ENCODE data around the gene ASTN2. TPM values are rescaled to one million over a fixed set of nuclear protein-coding genes. Genes with fewer than 3 reads are reported as not detected.

The ASTN2 gene
- total RNA-seq, 4 donors from 2014 or later, result 3.0 to 7.0 (median 5.2) TPM

- no peak for DNase-seq
- no peaks in the 10 kb centered on the region for H3K27me3 ChIP-seq
- TF ChIP-seq POLR2AphosphoS5 (IDR thresholded peaks at IDR 0.05), result no peak
- TF ChIP-seq POLR2A (IDR thresholded peaks at IDR 0.05), result no peak
- TF ChIP-seq EP300 (IDR thresholded peaks at IDR 0.05; ENCODE audit: low read depth), result no peak
- no peak for TF ChIP-seq CTCF (IDR thresholded peaks at IDR 0.05)
- WGBS, 2 donors (ENCODE audit: low coverage in 1 of 2), result 0 to 49% methylated on average over 1 to 5 of the region's 5 CpGs
- peaks cover 0 to 15% (median 14%) of the 10 kb centered on the region in 4 donors for H3K4me1 ChIP-seq
- in situ Hi-C loops (cut with MboI; ENCODE audit: low pct_ligation_motif_present in 1 of 4, low pct_unique_long_range_greater_than_20kb in 1 of 4, low sequenced_read_pairs in 3 of 4) (loop anchor here in 2 of 4 donors (25.0 kb wide), 2 partner anchors 405 to 980 kb away; partner anchors contain the start of gene PAPPA (in 1 of the 2)), intact Hi-C loops (cut with DNase I; ENCODE audit: low total_unique reads) (loop anchor here (10.0 kb wide), 1 partner anchor 72 kb away; no protein-coding TSS in a partner anchor)
- no peaks in the 10 kb centered on the region for H3K9me3 ChIP-seq
- H3K4me3 ChIP-seq, result no peak overlapping the region
- H3K27ac ChIP-seq, result peak overlapping the region in 2 of 4 donors; percentile 33 to 48
- no peaks in the 10 kb centered on the region for H3K36me3 ChIP-seq
Measured at GRCh38 chr9:116566677-116567488, 848.0 kb downstream of the ASTN2 start.

GRCh38 chr9:116565986-116566385, 848.9 kb downstream of the ASTN2 start:
- H3K27ac ChIP-seq, result no peak overlapping the region
- DNase-seq, result no peak
- no peak for TF ChIP-seq POLR2A (IDR thresholded peaks at IDR 0.05)
- TF ChIP-seq EP300 (IDR thresholded peaks at IDR 0.05; ENCODE audit: low read depth), result no peak
- no peak for TF ChIP-seq CTCF (IDR thresholded peaks at IDR 0.05)
- TF ChIP-seq POLR2AphosphoS5 (IDR thresholded peaks at IDR 0.05), result no peak
- H3K4me1 ChIP-seq, result peaks cover 0 to 13% (median 12%) of the 10 kb centered on the region in 4 donors
- H3K4me3 ChIP-seq, result no peak overlapping the region
- H3K9me3 ChIP-seq, result no peaks in the 10 kb centered on the region
- no peaks in the 10 kb centered on the region for H3K27me3 ChIP-seq
- in situ Hi-C loops (cut with MboI; ENCODE audit: low pct_ligation_motif_present in 1 of 4, low pct_unique_long_range_greater_than_20kb in 1 of 4, low sequenced_read_pairs in 3 of 4) (loop anchor here in 2 of 4 donors (25.0 kb wide), 2 partner anchors 404 to 979 kb away; partner anchors contain the start of gene PAPPA (in 1 of the 2)), intact Hi-C loops (cut with DNase I; ENCODE audit: low total_unique reads) (loop anchor here (10.0 kb wide), 1 partner anchor 71 kb away; no protein-coding TSS in a partner anchor)
- no peaks in the 10 kb centered on the region for H3K36me3 ChIP-seq

- DNase-seq, result no peak
- 69 to 73% methylated on average over 1 to 3 of the region's 3 CpGs for WGBS, 2 donors (ENCODE audit: low coverage in 1 of 2)
- in situ Hi-C loops (cut with MboI; ENCODE audit: low pct_ligation_motif_present in 1 of 4, low pct_unique_long_range_greater_than_20kb in 1 of 4, low sequenced_read_pairs in 3 of 4), result loop anchor here in 2 of 4 donors (25.0 kb wide), 2 partner anchors 402 to 977 kb away; partner anchors contain the start of gene PAPPA (in 1 of the 2)
- TF ChIP-seq EP300 (IDR thresholded peaks at IDR 0.05; ENCODE audit: low read depth) (no peak), POLR2AphosphoS5 (IDR thresholded peaks at IDR 0.05) (no peak), POLR2A (IDR thresholded peaks at IDR 0.05) (no peak), CTCF (IDR thresholded peaks at IDR 0.05) (no peak)
- Histone ChIP-seq H3K4me1 (peaks cover 0 to 13% (median 12%) of the 10 kb centered on the region in 4 donors), H3K36me3 (no peaks in the 10 kb centered on the region), H3K27ac (no peak overlapping the region), H3K27me3 (no peaks in the 10 kb centered on the region), H3K9me3 (no peaks in the 10 kb centered on the region), H3K4me3 (no peak overlapping the region)
- intact Hi-C loops (cut with DNase I; ENCODE audit: low total_unique reads), result loop anchor here (10.0 kb wide), 1 partner anchor 70 kb away; no protein-coding TSS in a partner anchor
Measured at GRCh38 chr9:116564266-116564793, 850.5 kb downstream of the ASTN2 start.

GRCh38 chr9:116558818-116559540, 855.9 kb downstream of the ASTN2 start:
- Histone ChIP-seq H3K9me3 (no peaks in the 10 kb centered on the region), H3K36me3 (no peaks in the 10 kb centered on the region), H3K4me3 (no peak overlapping the region), H3K4me1 (no peaks in the 10 kb centered on the region), H3K27me3 (no peaks in the 10 kb centered on the region), H3K27ac (no peak overlapping the region)
- DNase-seq, result no peak
- WGBS, 2 donors (ENCODE audit: low coverage in 1 of 2), result 80% methylated on average over 5 of the region's 5 CpGs
- TF ChIP-seq EP300 (IDR thresholded peaks at IDR 0.05; ENCODE audit: low read depth) (no peak), POLR2A (IDR thresholded peaks at IDR 0.05) (no peak), CTCF (IDR thresholded peaks at IDR 0.05) (no peak), POLR2AphosphoS5 (IDR thresholded peaks at IDR 0.05) (no peak)
- in situ Hi-C loops (cut with MboI; ENCODE audit: low pct_ligation_motif_present in 1 of 4, low pct_unique_long_range_greater_than_20kb in 1 of 4, low sequenced_read_pairs in 3 of 4) (loop anchor here in 2 of 4 donors (25.0 kb wide), 2 partner anchors 397 to 972 kb away; partner anchors contain the start of gene PAPPA (in 1 of the 2)), intact Hi-C loops (cut with DNase I; ENCODE audit: low total_unique reads) (no loop called here)

Data from transverse colon (tissue), 4 donors.